ENCODE data around the gene FAM53C.

Gene FAM53C

DNA sequence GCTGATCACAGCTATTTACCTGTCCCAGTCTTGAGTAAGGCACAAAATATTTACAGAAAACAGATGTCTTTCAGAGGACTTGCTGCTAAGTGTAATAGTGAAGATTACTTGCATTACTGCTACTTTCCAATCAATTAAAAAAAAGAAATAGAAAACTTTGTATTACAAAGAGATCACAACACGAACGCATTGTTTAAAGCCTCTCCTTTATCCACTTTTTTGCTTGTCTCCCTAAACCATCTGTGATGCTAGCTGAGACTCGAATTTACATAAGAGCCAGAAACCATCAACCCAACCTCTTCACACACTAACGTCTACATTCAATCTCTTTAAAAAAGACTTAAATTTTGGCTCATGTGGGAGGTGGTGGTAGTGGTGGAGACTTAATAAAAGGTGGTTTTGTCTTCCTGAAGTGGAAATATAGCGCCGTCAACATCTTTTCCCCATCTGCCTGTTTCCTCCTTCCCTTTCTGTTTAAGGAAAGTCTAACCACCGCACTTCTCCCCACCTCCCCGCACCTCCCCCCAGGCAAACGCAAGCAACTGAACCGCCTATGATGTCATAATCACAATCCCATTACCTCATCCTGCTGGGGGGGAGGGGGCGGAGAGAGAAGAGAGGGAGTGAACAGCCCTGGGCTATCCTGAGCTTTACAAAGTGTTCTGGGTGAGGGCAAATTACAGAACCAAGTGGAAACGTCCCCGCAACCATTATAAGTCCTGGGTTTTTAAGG lies 948 bp upstream of the FAM53C start:
- Histone ChIP-seq H3K9ac (ENCODE audit: low read depth, low read length) (peak overlapping the region; percentile 98), H3K9me3 (replicated peaks; ENCODE audit: low read length) (no peaks in the 10 kb centered on the region), H3K4me1 (ENCODE audit: control insufficient read depth, insufficient read depth, low read length) (peaks cover 15% of the 10 kb centered on the region), H3K36me3 (ENCODE audit: insufficient read depth, low read length) (peaks cover 14% of the 10 kb centered on the region), H3K4me3 (ENCODE audit: low read length) (peak overlapping the region; percentile 91), H3K27me3 (ENCODE audit: control insufficient read depth, insufficient read depth, low read length) (no peaks in the 10 kb centered on the region), H3K4me2 (ENCODE audit: low read length) (peak overlapping the region; percentile 98)

DNA sequence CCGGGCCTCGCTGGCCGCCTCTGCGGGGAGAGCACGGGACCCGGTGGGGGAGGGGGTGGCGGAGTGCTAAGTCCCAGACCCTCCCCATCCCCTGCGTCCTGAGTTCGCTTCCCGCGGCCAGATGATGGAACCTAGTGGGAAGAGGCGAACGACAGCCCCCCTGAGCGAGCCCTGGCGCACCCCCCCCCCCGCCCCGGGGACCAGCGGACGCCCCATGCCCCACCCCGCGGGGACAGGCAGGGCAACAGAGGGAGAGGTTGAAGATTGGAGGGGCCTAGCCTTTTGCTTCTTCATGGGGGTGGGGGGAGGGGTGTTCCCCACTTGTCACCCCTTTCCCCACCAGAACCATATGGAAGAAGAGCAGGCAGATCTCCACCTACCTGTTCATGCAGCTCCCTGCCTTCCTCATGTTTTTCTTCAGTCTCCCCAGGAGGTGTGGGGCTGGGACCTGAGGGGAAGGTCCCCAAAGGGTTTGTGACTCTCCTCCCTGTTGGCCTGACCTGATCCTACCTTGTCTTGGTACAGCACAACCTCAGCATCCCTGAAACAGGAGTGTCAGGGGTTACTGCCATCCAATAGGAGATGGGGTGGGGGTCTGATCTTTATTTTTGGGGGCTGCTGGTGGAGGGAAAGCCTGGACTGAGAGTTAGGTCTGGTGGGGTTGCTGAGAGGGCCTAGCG lies 485 bp downstream of the FAM53C start:
- Histone ChIP-seq H3K36me3 (ENCODE audit: insufficient read depth, low read length) (peaks cover 19% of the 10 kb centered on the region), H3K4me1 (ENCODE audit: control insufficient read depth, insufficient read depth, low read length) (peaks cover 15% of the 10 kb centered on the region), H3K9me3 (replicated peaks; ENCODE audit: low read length) (no peaks in the 10 kb centered on the region), H3K4me3 (ENCODE audit: low read length) (peak overlapping the region; percentile 91), H3K4me2 (ENCODE audit: low read length) (peak overlapping the region; percentile 98), H3K9ac (ENCODE audit: low read depth, low read length) (peak overlapping the region; percentile 98), H3K27me3 (ENCODE audit: control insufficient read depth, insufficient read depth, low read length) (no peaks in the 10 kb centered on the region)

DNA sequence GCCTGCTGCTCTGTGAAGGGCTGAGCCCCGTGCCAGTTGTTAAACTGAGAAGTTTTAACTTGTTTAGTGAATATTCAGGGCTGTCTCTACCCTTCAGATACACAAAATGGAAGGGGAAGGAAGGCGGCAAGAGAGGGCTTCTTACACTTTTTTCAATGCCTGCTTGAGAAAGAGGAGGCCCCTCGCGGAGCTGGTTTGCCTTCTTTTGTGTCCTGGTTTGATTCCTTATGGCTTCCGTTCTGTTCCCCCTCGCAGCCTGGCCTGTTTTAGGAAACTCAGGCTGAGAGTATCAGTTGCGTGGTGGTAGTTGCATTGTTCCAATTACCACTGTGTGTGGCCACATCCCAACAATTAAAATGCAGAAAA lies 1.0 kb downstream of the FAM53C start:
- H3K27me3 ChIP-seq (ENCODE audit: control insufficient read depth, insufficient read depth, low read length), result no peaks in the 10 kb centered on the region
- H3K9me3 ChIP-seq (replicated peaks; ENCODE audit: low read length), result no peaks in the 10 kb centered on the region
- peaks cover 15% of the 10 kb centered on the region for H3K4me1 ChIP-seq (ENCODE audit: control insufficient read depth, insufficient read depth, low read length)
- H3K4me3 ChIP-seq (ENCODE audit: low read length), result peak overlapping the region; percentile 91
- H3K9ac ChIP-seq (ENCODE audit: low read depth, low read length), result peak overlapping the region; percentile 98
- peak overlapping the region; percentile 98 for H3K4me2 ChIP-seq (ENCODE audit: low read length)
- peaks cover 25% of the 10 kb centered on the region for H3K36me3 ChIP-seq (ENCODE audit: insufficient read depth, low read length)

DNA sequence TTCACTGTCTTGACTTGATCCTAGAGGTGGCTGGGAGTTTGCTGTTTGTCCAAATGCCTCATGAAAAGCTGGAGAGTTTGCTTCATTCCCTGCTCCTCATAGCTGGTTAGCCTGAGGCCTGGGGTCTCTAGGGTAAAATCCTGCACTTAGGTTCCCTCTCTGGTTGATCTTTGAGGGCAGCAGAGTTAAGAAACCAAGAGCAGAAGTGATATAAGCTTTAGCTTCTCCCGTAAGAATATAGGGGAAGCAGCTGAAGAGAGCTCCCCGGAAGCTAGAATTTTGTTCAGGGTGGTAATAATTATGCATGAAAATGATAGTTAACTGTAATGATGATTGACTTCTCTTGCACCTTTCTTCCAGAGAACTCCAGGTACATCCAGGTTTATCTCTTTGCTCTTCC lies 1.4 kb downstream of the FAM53C start:
- Histone ChIP-seq H3K4me2 (ENCODE audit: low read length) (peak overlapping the region; percentile 98), H3K9me3 (replicated peaks; ENCODE audit: low read length) (no peaks in the 10 kb centered on the region), H3K27me3 (ENCODE audit: control insufficient read depth, insufficient read depth, low read length) (no peaks in the 10 kb centered on the region), H3K36me3 (ENCODE audit: insufficient read depth, low read length) (peaks cover 28% of the 10 kb centered on the region), H3K9ac (ENCODE audit: low read depth, low read length) (peak overlapping the region; percentile 98), H3K4me1 (ENCODE audit: control insufficient read depth, insufficient read depth, low read length) (peaks cover 15% of the 10 kb centered on the region), H3K4me3 (ENCODE audit: low read length) (peak overlapping the region; percentile 91)

DNA sequence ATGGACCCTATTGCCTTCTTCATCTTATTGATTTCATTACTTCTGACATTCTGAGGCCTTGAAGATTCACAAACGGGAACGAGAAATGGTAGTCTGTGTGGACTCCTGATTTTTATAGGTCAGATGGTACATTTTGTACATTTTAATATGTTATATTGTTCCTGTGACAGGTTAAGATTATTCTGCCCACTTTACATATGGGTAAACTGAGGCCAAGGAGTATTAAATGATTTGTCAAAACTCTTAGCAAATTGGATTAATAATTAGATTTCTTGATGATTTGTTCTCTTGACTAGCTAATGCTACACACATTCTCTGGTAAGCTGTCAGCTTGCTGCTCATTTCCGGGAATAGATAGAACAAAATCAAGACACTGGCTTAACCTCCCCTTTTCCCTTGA lies 1.9 kb downstream of the FAM53C start:
- Histone ChIP-seq H3K27me3 (ENCODE audit: control insufficient read depth, insufficient read depth, low read length) (no peaks in the 10 kb centered on the region), H3K9ac (ENCODE audit: low read depth, low read length) (peak overlapping the region; percentile 3), H3K9me3 (replicated peaks; ENCODE audit: low read length) (no peaks in the 10 kb centered on the region), H3K4me3 (ENCODE audit: low read length) (peak overlapping the region; percentile 91), H3K4me1 (ENCODE audit: control insufficient read depth, insufficient read depth, low read length) (peaks cover 15% of the 10 kb centered on the region), H3K4me2 (ENCODE audit: low read length) (peak overlapping the region; percentile 98), H3K36me3 (ENCODE audit: insufficient read depth, low read length) (peaks cover 33% of the 10 kb centered on the region)

DNA sequence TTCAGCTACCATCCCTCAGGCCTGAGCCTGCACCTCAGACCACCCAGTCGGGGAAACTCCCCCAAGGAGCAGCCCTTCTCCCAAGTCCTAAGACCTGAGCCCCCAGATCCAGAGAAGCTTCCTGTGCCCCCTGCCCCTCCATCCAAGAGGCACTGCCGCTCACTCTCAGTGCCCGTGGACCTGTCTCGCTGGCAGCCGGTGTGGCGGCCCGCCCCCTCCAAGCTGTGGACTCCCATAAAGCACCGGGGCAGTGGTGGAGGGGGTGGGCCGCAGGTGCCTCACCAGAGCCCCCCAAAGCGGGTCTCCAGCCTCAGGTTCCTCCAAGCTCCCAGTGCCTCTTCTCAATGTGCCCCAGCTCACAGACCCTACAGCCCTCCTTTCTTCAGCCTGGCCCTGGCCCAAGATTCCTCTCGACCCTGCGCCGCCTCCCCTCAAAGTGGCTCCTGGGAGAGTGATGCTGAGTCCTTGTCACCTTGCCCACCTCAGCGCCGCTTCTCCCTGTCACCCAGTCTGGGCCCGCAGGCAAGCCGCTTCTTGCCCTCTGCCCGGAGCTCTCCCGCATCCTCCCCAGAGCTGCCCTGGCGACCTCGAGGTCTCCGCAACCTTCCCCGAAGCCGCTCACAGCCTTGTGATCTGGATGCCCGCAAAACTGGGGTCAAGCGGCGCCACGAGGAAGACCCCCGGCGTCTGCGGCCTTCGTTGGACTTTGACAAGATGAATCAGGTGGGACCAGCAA lies 7.0 kb downstream of the FAM53C start:
- Histone ChIP-seq H3K9ac (ENCODE audit: low read depth, low read length) (no peak overlapping the region), H3K4me2 (ENCODE audit: low read length) (no peak overlapping the region), H3K4me3 (ENCODE audit: low read length) (no peak overlapping the region), H3K27me3 (ENCODE audit: control insufficient read depth, insufficient read depth, low read length) (no peaks in the 10 kb centered on the region), H3K4me1 (ENCODE audit: control insufficient read depth, insufficient read depth, low read length) (peaks cover 5% of the 10 kb centered on the region), H3K9me3 (replicated peaks; ENCODE audit: low read length) (no peaks in the 10 kb centered on the region), H3K36me3 (ENCODE audit: insufficient read depth, low read length) (peaks cover 73% of the 10 kb centered on the region)

DNA sequence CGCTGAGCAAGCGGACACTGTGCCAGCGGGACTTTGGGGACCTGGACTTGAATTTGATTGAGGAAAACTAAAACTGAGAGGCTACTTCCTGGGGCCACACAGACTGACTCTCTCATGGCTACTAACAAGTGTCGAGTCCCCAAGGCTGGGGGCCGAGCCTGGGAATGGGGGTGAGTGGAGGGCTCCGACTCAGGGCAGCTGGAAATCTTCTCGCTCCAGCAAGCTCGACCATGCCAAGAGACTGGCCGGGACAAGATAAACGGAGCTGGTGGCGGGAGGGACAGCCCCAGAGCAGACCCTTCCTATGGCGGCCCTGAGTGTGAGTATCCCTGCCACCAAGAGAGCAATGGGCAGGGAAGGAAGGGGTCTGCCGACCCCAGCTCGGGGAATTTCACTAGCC lies 8.8 kb downstream of the FAM53C start:
- Histone ChIP-seq H3K9me3 (replicated peaks; ENCODE audit: low read length) (peaks cover 1% of the 10 kb centered on the region), H3K27me3 (ENCODE audit: control insufficient read depth, insufficient read depth, low read length) (no peaks in the 10 kb centered on the region), H3K4me3 (ENCODE audit: low read length) (no peak overlapping the region), H3K4me1 (ENCODE audit: control insufficient read depth, insufficient read depth, low read length) (peaks cover 12% of the 10 kb centered on the region), H3K9ac (ENCODE audit: low read depth, low read length) (no peak overlapping the region), H3K36me3 (ENCODE audit: insufficient read depth, low read length) (peaks cover 61% of the 10 kb centered on the region), H3K4me2 (ENCODE audit: low read length) (no peak overlapping the region)

DNA sequence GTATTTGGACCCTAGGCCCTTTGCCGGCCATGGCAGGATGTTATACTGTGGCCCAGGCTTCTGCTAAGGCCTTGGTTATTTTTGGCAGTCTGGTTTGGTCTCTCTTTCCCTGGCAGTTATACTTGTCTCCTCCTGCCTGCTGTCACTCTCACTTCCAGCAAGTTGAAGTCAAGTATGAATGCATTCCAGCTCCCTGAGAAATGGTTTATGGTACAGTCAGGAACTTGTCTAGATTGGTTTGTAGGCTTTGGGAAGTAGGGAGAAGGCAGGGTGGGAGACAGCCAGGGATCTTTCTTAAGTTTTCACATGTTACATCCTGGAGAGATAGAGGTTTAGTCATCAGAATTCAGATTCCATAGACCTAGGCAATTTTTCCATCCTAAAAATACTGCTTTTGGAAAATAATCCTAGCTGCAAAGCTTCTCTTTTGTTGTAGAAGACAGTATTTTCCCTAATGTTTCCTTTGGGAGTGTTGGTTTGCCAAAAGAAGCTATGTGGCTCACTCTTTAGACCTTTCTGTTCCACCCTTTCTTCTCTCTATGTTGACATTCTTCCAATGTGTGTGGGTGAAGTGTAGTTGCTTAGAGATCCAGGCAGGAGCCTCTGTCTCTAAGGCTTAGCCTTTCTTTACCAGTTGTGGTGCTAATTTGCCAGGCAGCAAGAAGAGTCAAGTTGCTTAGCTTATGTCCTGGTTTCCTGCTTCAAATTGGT lies 11.9 kb downstream of the FAM53C start:
- Histone ChIP-seq H3K36me3 (ENCODE audit: insufficient read depth, low read length) (peaks cover 42% of the 10 kb centered on the region), H3K9ac (ENCODE audit: low read depth, low read length) (no peak overlapping the region), H3K4me2 (ENCODE audit: low read length) (no peak overlapping the region), H3K4me3 (ENCODE audit: low read length) (no peak overlapping the region), H3K9me3 (replicated peaks; ENCODE audit: low read length) (peaks cover 5% of the 10 kb centered on the region), H3K4me1 (ENCODE audit: control insufficient read depth, insufficient read depth, low read length) (peaks cover 23% of the 10 kb centered on the region), H3K27me3 (ENCODE audit: control insufficient read depth, insufficient read depth, low read length) (no peaks in the 10 kb centered on the region)

DNA sequence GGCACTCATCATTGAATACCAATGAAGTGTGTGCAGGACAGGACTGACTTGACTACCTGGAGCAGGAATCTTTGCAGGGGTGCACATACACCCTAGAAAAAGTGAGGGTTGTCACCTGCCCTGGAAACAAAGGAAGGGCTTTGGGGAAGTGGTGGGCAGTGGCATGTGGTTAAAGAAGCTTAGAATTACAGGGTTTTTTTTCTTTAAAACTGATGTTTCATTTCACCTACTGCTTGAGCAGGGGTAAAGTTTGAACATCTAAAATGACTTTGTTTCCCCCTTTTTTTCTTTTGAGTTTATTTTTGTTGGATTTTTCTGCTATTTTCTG lies 12.5 kb downstream of the FAM53C start:
- Histone ChIP-seq H3K27me3 (ENCODE audit: control insufficient read depth, insufficient read depth, low read length) (no peaks in the 10 kb centered on the region), H3K4me1 (ENCODE audit: control insufficient read depth, insufficient read depth, low read length) (peaks cover 28% of the 10 kb centered on the region), H3K9me3 (replicated peaks; ENCODE audit: low read length) (peaks cover 5% of the 10 kb centered on the region), H3K36me3 (ENCODE audit: insufficient read depth, low read length) (peaks cover 36% of the 10 kb centered on the region), H3K4me2 (ENCODE audit: low read length) (no peak overlapping the region), H3K9ac (ENCODE audit: low read depth, low read length) (no peak overlapping the region), H3K4me3 (ENCODE audit: low read length) (no peak overlapping the region)

DNA sequence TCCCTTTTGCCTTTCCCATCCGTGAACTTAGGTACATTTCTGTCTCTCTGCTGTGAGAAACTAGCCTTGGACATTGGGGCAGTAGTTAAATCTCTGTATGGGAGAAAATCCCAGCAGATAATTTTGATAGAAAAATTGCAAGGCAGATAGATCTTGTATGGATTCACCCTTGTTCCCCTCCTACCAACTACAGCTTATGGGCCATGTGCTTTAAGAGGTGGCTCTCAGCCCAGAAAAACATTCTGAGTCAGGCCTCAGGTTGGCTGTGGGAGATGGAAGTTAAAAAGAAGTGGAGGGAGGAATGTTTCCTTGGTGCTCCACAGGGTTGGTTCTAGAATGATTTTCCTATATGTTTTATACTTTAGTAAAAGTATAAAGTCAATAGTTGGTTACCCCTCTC lies 13.0 kb downstream of the FAM53C start:
- H3K36me3 ChIP-seq (ENCODE audit: insufficient read depth, low read length), result peaks cover 31% of the 10 kb centered on the region

DNA sequence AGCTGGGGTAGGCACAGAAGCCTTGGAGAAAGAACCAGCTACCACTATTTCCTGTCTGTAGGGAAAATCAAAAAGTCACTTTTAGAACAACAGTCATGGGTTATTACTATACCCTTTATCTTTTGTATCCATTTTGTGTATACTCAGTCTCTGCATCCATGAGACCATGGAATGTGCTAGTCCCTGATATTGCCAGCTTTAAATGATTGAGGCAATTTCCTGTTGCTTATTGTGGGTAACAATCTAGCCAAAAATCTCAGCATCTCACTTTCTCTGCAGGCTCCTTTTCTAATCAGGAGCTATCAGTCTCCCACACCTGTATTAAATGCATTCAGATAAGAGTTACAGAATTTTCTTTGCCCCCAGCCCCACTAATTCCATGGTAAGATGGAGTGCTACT lies 13.5 kb downstream of the FAM53C start:
- Histone ChIP-seq H3K9me3 (replicated peaks; ENCODE audit: low read length) (peaks cover 5% of the 10 kb centered on the region), H3K4me2 (ENCODE audit: low read length) (peak overlapping the region; percentile 19), H3K27me3 (ENCODE audit: control insufficient read depth, insufficient read depth, low read length) (no peaks in the 10 kb centered on the region), H3K9ac (ENCODE audit: low read depth, low read length) (no peak overlapping the region), H3K36me3 (ENCODE audit: insufficient read depth, low read length) (peaks cover 28% of the 10 kb centered on the region), H3K4me1 (ENCODE audit: control insufficient read depth, insufficient read depth, low read length) (peaks cover 28% of the 10 kb centered on the region), H3K4me3 (ENCODE audit: low read length) (no peak overlapping the region)

More for the DNA sequence above, 13.0 kb downstream of the FAM53C start:
- peaks cover 5% of the 10 kb centered on the region for H3K9me3 ChIP-seq (replicated peaks; ENCODE audit: low read length)
- H3K4me2 ChIP-seq (ENCODE audit: low read length), result peak overlapping the region; percentile 19
- H3K4me3 ChIP-seq (ENCODE audit: low read length), result no peak overlapping the region
- peaks cover 28% of the 10 kb centered on the region for H3K4me1 ChIP-seq (ENCODE audit: control insufficient read depth, insufficient read depth, low read length)
- H3K27me3 ChIP-seq (ENCODE audit: control insufficient read depth, insufficient read depth, low read length), result no peaks in the 10 kb centered on the region
- H3K9ac ChIP-seq (ENCODE audit: low read depth, low read length), result no peak overlapping the region

All from skeletal muscle satellite cell (primary cell).